Neural progenitor cell (in vitro differentiated cells): ENCODE measurements around the gene ZKSCAN4. TPM values are rescaled to one million over a fixed set of nuclear protein-coding genes. Genes with fewer than 3 reads are reported as not detected.

Experiments used
- DNase-seq: peaks from one replicate; pipeline ENCODE4 v3.0.0-alpha.2; 2016; ENCODE audit warnings: low spot score
- H2AFZ ChIP-seq: fragments of 200-600 bp; sonication (generic); replicated peaks from 2 replicates; pipeline ENCODE4 v1.6.1; 2016; ENCODE audit warnings: antibody characterized with exemption
- H3F3A ChIP-seq: fragments of 200-600 bp; sonication (generic); 2 replicates; pipeline ENCODE4 v1.6.1; 2016; ENCODE audit warnings: antibody characterized with exemption, low read depth
- H3K27ac ChIP-seq: fragments of 200-600 bp; sonication (generic); 2 replicates; pipeline ENCODE4 v1.5.1; 2016; ENCODE audit warnings: mild to moderate bottlenecking
- H3K27me3 ChIP-seq: fragments of 200-600 bp; sonication (generic); 2 replicates; pipeline ENCODE4 v1.6.1; 2016; ENCODE audit warnings: mild to moderate bottlenecking, moderate library complexity
- H3K36me3 ChIP-seq: fragments of 200-600 bp; sonication (generic); 2 replicates; pipeline ENCODE4 v1.5.1; 2016
- H3K4me1 ChIP-seq: fragments of 200-600 bp; sonication (generic); 2 replicates; pipeline ENCODE4 v1.6.1; 2016; ENCODE audit warnings: mixed run types
- H3K4me2 ChIP-seq: fragments of 200-600 bp; sonication (generic); 2 replicates; pipeline ENCODE4 v1.6.1; 2016
- H3K4me3 ChIP-seq: fragments of 200-600 bp; sonication (generic); 2 replicates; pipeline ENCODE4 v1.5.1; 2016
- H3K79me2 ChIP-seq: fragments of 200-600 bp; sonication (generic); 2 replicates; pipeline ENCODE4 v1.6.1; 2016; ENCODE audit warnings: low read depth
- H3K9ac ChIP-seq: fragments of 200-600 bp; sonication (generic); 2 replicates; pipeline ENCODE4 v1.6.1; 2016
- H3K9me3 ChIP-seq: fragments of 200-600 bp; sonication (generic); 2 replicates; pipeline ENCODE4 v1.5.1; 2016; ENCODE audit warnings: low read depth
- H4K20me1 ChIP-seq: fragments of 200-600 bp; sonication (generic); 2 replicates; pipeline ENCODE4 v1.6.1; 2016; ENCODE audit warnings: low read depth
- H3K27ac Mint-ChIP-seq: 3 replicates; pipeline ENCODE4 v1.8.0; 2021; ENCODE audit warnings: mixed read lengths
- H3K27me3 Mint-ChIP-seq: 2 replicates; pipeline ENCODE4 v1.8.0; 2022; ENCODE audit warnings: low read depth, mild to moderate bottlenecking, inconsistent platforms, moderate library complexity, mixed read lengths; ENCODE audit not compliant: insufficient read depth
- H3K36me3 Mint-ChIP-seq: 3 replicates; pipeline ENCODE4 v1.8.0; 2021; ENCODE audit warnings: mixed read lengths
- H3K4me1 Mint-ChIP-seq: 3 replicates; pipeline ENCODE4 v1.8.0; 2021; ENCODE audit warnings: mixed read lengths
- H3K4me3 Mint-ChIP-seq: 3 replicates; pipeline ENCODE4 v1.8.0; 2021; ENCODE audit warnings: mild to moderate bottlenecking, moderate library complexity, mixed read lengths
- H3K9me3 Mint-ChIP-seq: 3 replicates; pipeline ENCODE4 v1.8.0; 2020; ENCODE audit warnings: mixed read lengths
- EZH2 ChIP-seq: fragments of 200-600 bp; sonication (generic); IDR thresholded peaks from 2 replicates; pipeline ENCODE4 v1.6.1; 2017; ENCODE audit warnings: antibody characterized with exemption, mild to moderate bottlenecking, moderate library complexity
- EZH2phosphoT487 ChIP-seq: fragments of 200-600 bp; sonication (generic); IDR thresholded peaks from 2 replicates; pipeline ENCODE4 v1.6.1; 2017; ENCODE audit warnings: antibody characterized with exemption
- total RNA-seq: library from RNA; depleted of rRNA; stranded (reverse); fragments of >200 nt; gene quantifications from 2 replicates; pipeline ENCODE4 v1.2.3, GENCODE V29; 2015; ENCODE audit warnings: low replicate concordance
- TF ChIP-seq, protein P1 (sequence below): fragments of 200-600 bp; sonication (generic); IDR thresholded peaks from 2 replicates; pipeline ENCODE4 v1.5.1; 2017; ENCODE audit warnings: antibody characterized with exemption, mild to moderate bottlenecking

ZKSCAN4 gene
- total RNA-seq, 1 donor from 2014 or later: 5.9 TPM

DNA sequence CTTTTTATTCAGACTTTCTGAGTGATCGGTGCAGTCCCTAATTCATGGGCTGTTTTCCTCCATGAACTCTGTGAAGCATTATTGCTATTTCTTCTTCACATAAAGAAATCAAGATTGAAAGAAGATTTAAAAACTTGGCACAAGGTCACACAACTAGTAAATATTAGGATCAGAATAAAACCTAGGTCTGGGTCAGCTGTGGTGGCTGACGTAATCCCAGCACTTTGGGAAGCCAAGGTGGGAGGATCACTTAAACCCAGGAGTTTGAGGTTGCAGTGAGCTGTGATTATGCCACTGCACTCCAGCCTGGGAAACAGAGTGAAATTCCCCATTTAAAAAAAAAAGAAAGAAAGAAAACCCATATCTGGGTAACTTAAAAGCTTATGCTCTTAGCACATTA, 25.6 kb downstream of the ZKSCAN4 start:
- Mint-ChIP-seq H3K27ac (no peak overlapping the region), H3K9me3 (no peaks in the 10 kb centered on the region), H3K4me1 (peaks cover 10% of the 10 kb centered on the region), H3K27me3 (peaks cover 4% of the 10 kb centered on the region), H3K4me3 (peak overlapping the region; percentile 97), H3K36me3 (peaks cover 33% of the 10 kb centered on the region)
- peaks cover 30% of the 10 kb centered on the region for H3K27me3 ChIP-seq
- TF ChIP-seq EZH2phosphoT487 (no peak), EZH2 (no peak)
- TF ChIP-seq, protein P1, sequence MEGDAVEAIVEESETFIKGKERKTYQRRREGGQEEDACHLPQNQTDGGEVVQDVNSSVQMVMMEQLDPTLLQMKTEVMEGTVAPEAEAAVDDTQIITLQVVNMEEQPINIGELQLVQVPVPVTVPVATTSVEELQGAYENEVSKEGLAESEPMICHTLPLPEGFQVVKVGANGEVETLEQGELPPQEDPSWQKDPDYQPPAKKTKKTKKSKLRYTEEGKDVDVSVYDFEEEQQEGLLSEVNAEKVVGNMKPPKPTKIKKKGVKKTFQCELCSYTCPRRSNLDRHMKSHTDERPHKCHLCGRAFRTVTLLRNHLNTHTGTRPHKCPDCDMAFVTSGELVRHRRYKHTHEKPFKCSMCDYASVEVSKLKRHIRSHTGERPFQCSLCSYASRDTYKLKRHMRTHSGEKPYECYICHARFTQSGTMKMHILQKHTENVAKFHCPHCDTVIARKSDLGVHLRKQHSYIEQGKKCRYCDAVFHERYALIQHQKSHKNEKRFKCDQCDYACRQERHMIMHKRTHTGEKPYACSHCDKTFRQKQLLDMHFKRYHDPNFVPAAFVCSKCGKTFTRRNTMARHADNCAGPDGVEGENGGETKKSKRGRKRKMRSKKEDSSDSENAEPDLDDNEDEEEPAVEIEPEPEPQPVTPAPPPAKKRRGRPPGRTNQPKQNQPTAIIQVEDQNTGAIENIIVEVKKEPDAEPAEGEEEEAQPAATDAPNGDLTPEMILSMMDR: no peak
- peak overlapping the region; percentile 93 for H3K4me3 ChIP-seq
- H3K4me1 ChIP-seq: peaks cover 6% of the 10 kb centered on the region
- peaks cover 29% of the 10 kb centered on the region for H3K79me2 ChIP-seq
- peaks cover 22% of the 10 kb centered on the region for H3K36me3 ChIP-seq
- H3F3A ChIP-seq: no peaks in the 10 kb centered on the region
- peak overlapping the region; percentile 84 for H3K4me2 ChIP-seq
- no peaks in the 10 kb centered on the region for H4K20me1 ChIP-seq
- no peak overlapping the region for H3K27ac ChIP-seq
- no peak overlapping the region for H2AFZ ChIP-seq
- no peak for DNase-seq
- no peak overlapping the region for H3K9ac ChIP-seq
- H3K9me3 ChIP-seq: no peaks in the 10 kb centered on the region

- peaks cover 25% of the 10 kb centered on the region for H3K36me3 Mint-ChIP-seq
- peak within 1 kb of the TSS; percentile 97 for H3K4me3 Mint-ChIP-seq
- H3K4me1 ChIP-seq: peaks cover 6% of the 10 kb centered on the region
- H3K9me3 Mint-ChIP-seq: no peaks in the 10 kb centered on the region
- H4K20me1 ChIP-seq: no peaks in the 10 kb centered on the region
- H3K9me3 ChIP-seq: no peaks in the 10 kb centered on the region
- peaks cover 29% of the 10 kb centered on the region for H3K79me2 ChIP-seq
- H3F3A ChIP-seq: no peaks in the 10 kb centered on the region
- peak within 1 kb of the TSS; percentile 84 for H3K4me2 ChIP-seq
- TF ChIP-seq, protein P1: no peak
- no peak for TF ChIP-seq EZH2
- TF ChIP-seq EZH2phosphoT487: no peak
- peak within 1 kb of the TSS; percentile 66 for H2AFZ ChIP-seq
- H3K27me3 Mint-ChIP-seq: peaks cover 4% of the 10 kb centered on the region
- peak within 1 kb of the TSS; percentile 63 for H3K9ac ChIP-seq
- peak within 1 kb of the TSS; percentile 11 for H3K27ac ChIP-seq
- peak within 1 kb of the TSS; percentile 93 for H3K4me3 ChIP-seq
- peak within 1 kb of the TSS; percentile 94 for H3K27ac Mint-ChIP-seq
- H3K36me3 ChIP-seq: peaks cover 15% of the 10 kb centered on the region
- DNase-seq: peak; percentile 96
- peaks cover 42% of the 10 kb centered on the region for H3K27me3 ChIP-seq
- H3K4me1 Mint-ChIP-seq: peaks cover 10% of the 10 kb centered on the region
Observed at GRCh38 chr6:28225056-28225834, 26.8 kb downstream of the ZKSCAN4 start, which contains the start of gene ZSCAN9. TSS of gene ZSCAN9 (plus strand) at chr6:28225275. CDS start at chr6:28227085, 1,810 bp downstream.

DNA sequence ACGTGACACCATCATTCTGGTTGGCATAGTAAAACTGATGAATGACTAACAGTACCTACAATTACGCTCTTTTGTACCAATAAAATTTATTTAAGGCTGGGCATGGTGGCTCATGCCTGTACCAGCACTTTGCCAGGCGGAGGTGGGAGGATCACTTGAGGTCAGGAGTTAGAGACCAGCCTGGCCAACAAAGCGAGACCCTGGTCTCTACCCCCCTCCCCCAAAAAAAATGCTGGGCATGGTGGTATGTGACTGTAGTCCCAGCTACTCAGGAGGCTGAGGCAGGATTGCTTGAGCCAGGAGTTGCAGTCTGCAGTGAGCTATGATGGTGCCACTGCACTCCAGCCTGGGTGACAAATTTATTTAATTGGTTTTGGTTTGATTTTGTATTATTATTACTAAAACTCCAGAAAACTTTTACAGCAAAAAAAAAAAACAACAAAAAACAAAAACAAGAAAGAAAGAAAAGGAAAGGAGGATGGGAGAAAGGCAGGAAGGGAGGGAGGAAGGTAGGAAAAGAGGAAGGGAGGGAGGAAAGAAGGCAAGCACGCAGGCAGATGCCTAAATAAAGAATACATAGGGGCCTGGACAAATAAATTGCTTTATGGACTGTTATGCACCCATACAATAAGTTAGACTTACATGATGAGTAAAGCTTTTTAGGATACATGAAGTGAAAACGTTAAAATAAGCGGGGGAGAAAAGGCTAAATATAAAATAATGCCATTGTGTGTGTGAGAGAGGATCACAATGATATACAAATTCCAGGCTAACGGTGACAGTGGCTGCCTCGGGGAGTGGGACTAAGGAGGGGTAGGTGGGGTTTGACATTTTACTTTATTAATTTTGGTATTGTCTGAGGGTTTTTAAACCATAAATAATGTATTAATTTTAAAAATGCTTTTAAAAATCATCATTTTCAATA, 27.7 kb downstream of the ZKSCAN4 start:
- Mint-ChIP-seq H3K36me3 (peaks cover 21% of the 10 kb centered on the region), H3K4me1 (peaks cover 10% of the 10 kb centered on the region), H3K27me3 (peaks cover 4% of the 10 kb centered on the region), H3K4me3 (peak overlapping the region; percentile 97), H3K27ac (peak overlapping the region; percentile 94), H3K9me3 (no peaks in the 10 kb centered on the region)
- Histone ChIP-seq H3K27ac (no peak overlapping the region), H3K4me1 (peaks cover 6% of the 10 kb centered on the region), H3K4me3 (peak overlapping the region; percentile 93), H3K79me2 (peaks cover 29% of the 10 kb centered on the region), H3K9me3 (no peaks in the 10 kb centered on the region), H4K20me1 (no peaks in the 10 kb centered on the region), H3K4me2 (peak overlapping the region; percentile 84), H2AFZ (peak overlapping the region; percentile 66), H3F3A (no peaks in the 10 kb centered on the region), H3K9ac (no peak overlapping the region), H3K36me3 (peaks cover 12% of the 10 kb centered on the region), H3K27me3 (peaks cover 51% of the 10 kb centered on the region)
- DNase-seq: no peak
- TF ChIP-seq EZH2phosphoT487 (no peak), EZH2 (no peak)
- TF ChIP-seq, protein P1: no peak
